Uterus (tissue), 2 donors: Measurements from ENCODE around the gene MAML2.

Experiments used
- CTCF ChIP-seq, 4 experiments: fragments of 200-600 bp in 2 of 4; fragments of 450-650 bp in 2 of 4; sonication (generic) in 2 of 4; IDR thresholded peaks; one replicate each; pipeline ENCODE4 v1.5.1; 2016 to 2019; ENCODE audit warnings: antibody characterized with exemption in 4 of 4, mild to moderate bottlenecking in 2 of 4, moderate library complexity in 1 of 4
- POLR2A ChIP-seq, 2 donors: fragments of 450-650 bp; IDR thresholded peaks; one replicate each; pipeline ENCODE4 v1.6.1; 2016; ENCODE audit warnings: antibody characterized with exemption in 2 of 2, mild to moderate bottlenecking in 1 of 2, moderate library complexity in 1 of 2

- TF ChIP-seq CTCF (IDR thresholded peaks at IDR 0.05), result no peak
- no peak for TF ChIP-seq POLR2A (IDR thresholded peaks at IDR 0.05)
These were observed 287.1 kb downstream of the MAML2 start for GRCh38 chr11:96055706-96056387.
